Raji (cell line): ENCODE results near the gene GRIP1.

Experiments
- POLR2A ChIP-seq: IDR thresholded peaks from 2 replicates; pipeline ENCODE4 v1.6.1; 2011; ENCODE audit warnings: low read depth, low read length, control low read depth; ENCODE audit not compliant: insufficient read depth

The GRIP1 gene

GRCh38 chr12:66678338-66679275 is at the start of gene GRIP1:
GRIP1 (minus strand) TSS chr12:66679076; CDS start chr12:66678904, 172 bp downstream.
- TF ChIP-seq POLR2A, result no peak

- no peak for TF ChIP-seq POLR2A
Measured at GRCh38 chr12:66726556-66726955, 47.7 kb upstream of the GRIP1 start.

- no peak for TF ChIP-seq POLR2A
Measured at GRCh38 chr12:66725031-66725430, 46.2 kb upstream of the GRIP1 start.

- TF ChIP-seq POLR2A, result no peak
Measured at GRCh38 chr12:66724616-66725015, 45.7 kb upstream of the GRIP1 start.

- TF ChIP-seq POLR2A, result no peak
Measured at GRCh38 chr12:66724026-66724425, 45.1 kb upstream of the GRIP1 start.

GRCh38 chr12:66719862-66720261 is 41.0 kb upstream of the GRIP1 start:
- no peak for TF ChIP-seq POLR2A

GRCh38 chr12:66717036-66717673 is 38.3 kb upstream of the GRIP1 start:
- TF ChIP-seq POLR2A, result no peak

- TF ChIP-seq POLR2A, result no peak
Measured at GRCh38 chr12:66716522-66716921, 37.6 kb upstream of the GRIP1 start.

- no peak for TF ChIP-seq POLR2A
Measured at GRCh38 chr12:66714709-66715108, 35.8 kb upstream of the GRIP1 start.

- TF ChIP-seq POLR2A, result no peak
Measured at GRCh38 chr12:66713984-66714383, 35.1 kb upstream of the GRIP1 start.

- no peak for TF ChIP-seq POLR2A
Measured at GRCh38 chr12:66709893-66710292, 31.0 kb upstream of the GRIP1 start.

- TF ChIP-seq POLR2A, result no peak
Measured at GRCh38 chr12:66709457-66709773, 30.5 kb upstream of the GRIP1 start.

GRCh38 chr12:66708704-66709456 is 30.0 kb upstream of the GRIP1 start:
- TF ChIP-seq POLR2A, result no peak

- TF ChIP-seq POLR2A, result no peak
Measured at GRCh38 chr12:66707002-66707697, 28.3 kb upstream of the GRIP1 start.

- TF ChIP-seq POLR2A, result no peak
Measured at GRCh38 chr12:66699738-66700482, 21.0 kb upstream of the GRIP1 start.

GRCh38 chr12:66698558-66698957 is 19.7 kb upstream of the GRIP1 start:
- no peak for TF ChIP-seq POLR2A
